Mucosa of gallbladder (tissue), 1 donor: Measurements from ENCODE around the gene RBBP5. TPM values are rescaled to one million over a fixed set of nuclear protein-coding genes. Genes with fewer than 3 reads are reported as not detected.

ENCODE experiments used
- total RNA-seq: library from RNA; stranded (reverse); gene quantifications from one replicate; pipeline ENCODE4 v1.2.1, GENCODE V29; 2021
- donor health status: DM: no; HTN: no; CAD: no.

Gene RBBP5
- total RNA-seq, 1 donor from 2014 or later: 16.9 TPM

Other genes starting within 250 kb of the RBBP5 start
- gene CNTN2, start 78.8 kb downstream of the RBBP5 start, total RNA-seq: 0.78 TPM
- 3.8 TPM for gene TMEM81, start 37.5 kb downstream of the RBBP5 start, total RNA-seq
- 12.4 TPM for gene DSTYK, start 89.7 kb upstream of the RBBP5 start, total RNA-seq
- gene TMCC2, start 106.0 kb upstream of the RBBP5 start, total RNA-seq: 2.8 TPM
- gene NUAK2, start 199.8 kb upstream of the RBBP5 start, total RNA-seq: 6.7 TPM
- gene KLHDC8A, start 234.9 kb upstream of the RBBP5 start, total RNA-seq: 2.2 TPM